B cell (primary cell): Measurements from ENCODE around the gene MPEG1. TPM values are rescaled to one million over a fixed set of nuclear protein-coding genes. Genes with fewer than 3 reads are reported as not detected.

Experiments used
- ATAC-seq: fragments of 200-7000 bp; cut with Tn5 transposase; one replicate; pipeline ENCODE4 v1.10.0; 2021; ENCODE audit warnings: low read depth, mild to moderate bottlenecking, moderate number of reproducible peaks, moderate library complexity
- CTCF ChIA-PET: fragments of 350-600 bp; sonication (Branson Sonifier 250); formaldehyde crosslinking; loops from one replicate; lab custom pipeline; 2021; ENCODE audit warnings: antibody characterized with exemption, inconsistent platforms; lab: Charles Lee
- POLR2A ChIA-PET: fragments of 350-600 bp; sonication (Branson Sonifier 250); formaldehyde crosslinking; loops from one replicate; lab custom pipeline; 2021; ENCODE audit warnings: antibody characterized with exemption; lab: Charles Lee
- DNase-seq: peaks from one replicate; pipeline ENCODE4 v3.0.0; 2013
- H2AFZ ChIP-seq: 2 replicates; pipeline ENCODE4 v1.6.1; 2012; ENCODE audit warnings: mild to moderate bottlenecking, low read depth, low read length; ENCODE audit not compliant: insufficient read depth, poor library complexity, severe bottlenecking
- H3K27ac ChIP-seq, 2 donors: 1 replicate in 1 of 2; 2 replicates in 1 of 2; pipeline ENCODE4 v1.5.1; 2012 to 2013; ENCODE audit warnings: low read length in 2 of 2, mild to moderate bottlenecking in 2 of 2, moderate library complexity in 1 of 2
- H3K27me3 ChIP-seq, 4 experiments: fragments of 200-600 bp in 1 of 4; sonication (generic) in 1 of 4; replicated peaks in 1 of 4; 1 replicate in 2 of 4; 2 replicates in 2 of 4; pipeline versions ENCODE4 v1.6.1 to v1.7.0; 2013 to 2016; ENCODE audit warnings: low read length in 3 of 4, mild to moderate bottlenecking in 2 of 4, mixed read lengths in 1 of 4, moderate library complexity in 1 of 4; ENCODE audit not compliant: insufficient read depth in 4 of 4, control insufficient read depth in 3 of 4; ENCODE audit errors: control extremely low read depth in 1 of 4
- H3K36me3 ChIP-seq, 2 experiments: replicated peaks in 1 of 2; 1 replicate in 1 of 2; 2 replicates in 1 of 2; pipeline versions ENCODE4 v1.6.1 to v1.7.1; 2013; ENCODE audit warnings: low read length in 1 of 2; ENCODE audit not compliant: insufficient read depth in 2 of 2, control insufficient read depth in 1 of 2; ENCODE audit errors: control extremely low read depth in 1 of 2, extremely low read depth in 1 of 2
- H3K4me1 ChIP-seq, 2 donors: fragments of 200-600 bp in 1 of 2; sonication (generic) in 1 of 2; 1 replicate in 1 of 2; 2 replicates in 1 of 2; pipeline versions ENCODE4 v1.5.1 to v1.6.1; 2013 to 2017; ENCODE audit warnings: low read length in 2 of 2; ENCODE audit not compliant: control insufficient read depth in 2 of 2, insufficient read depth in 2 of 2
- H3K4me2 ChIP-seq: replicated peaks from 2 replicates; pipeline ENCODE3; 2012; ENCODE audit warnings: mild to moderate bottlenecking, low read depth, low read length; ENCODE audit not compliant: poor library complexity, severe bottlenecking
- H3K4me3 ChIP-seq, 5 experiments: fragments of 200-600 bp in 1 of 5; sonication (generic) in 1 of 5; 1 replicate in 3 of 5; 2 replicates in 2 of 5; pipeline versions ENCODE4 v1.5.1 to v1.7.0; 2011 to 2016; ENCODE audit warnings: low read length in 4 of 5, mild to moderate bottlenecking in 4 of 5, low read depth in 2 of 5, control low read depth in 1 of 5, moderate library complexity in 1 of 5; ENCODE audit not compliant: insufficient read depth in 1 of 5; ENCODE audit errors: control extremely low read depth in 1 of 5, extremely low read depth in 1 of 5
- H3K79me2 ChIP-seq: fragments of 200-600 bp; sonication (generic); one replicate; pipeline ENCODE4 v1.6.0; 2016; ENCODE audit warnings: low read length; ENCODE audit not compliant: control insufficient read depth, insufficient read depth
- H3K9ac ChIP-seq: fragments of 200-600 bp; sonication (generic); 2 replicates; pipeline ENCODE4 v1.6.1; 2017; ENCODE audit warnings: mild to moderate bottlenecking, low read length, moderate library complexity
- H3K9me3 ChIP-seq, 3 donors: one replicate each; pipeline versions ENCODE4 v1.6.1 to v1.7.1; 2013; ENCODE audit warnings: low read length in 2 of 3; ENCODE audit not compliant: control insufficient read depth in 2 of 3, insufficient read depth in 1 of 3; ENCODE audit errors: control extremely low read depth in 1 of 3
- H4K20me1 ChIP-seq: 2 replicates; pipeline ENCODE4 v1.6.0; 2012; ENCODE audit warnings: mild to moderate bottlenecking, low read length; ENCODE audit not compliant: insufficient read depth, control insufficient read depth, poor library complexity, severe bottlenecking
- H3K27ac Mint-ChIP-seq: one replicate; pipeline ENCODE4 v1.8.0; 2021; ENCODE audit warnings: mixed read lengths
- H3K27me3 Mint-ChIP-seq: one replicate; pipeline ENCODE4 v1.8.0; 2021; ENCODE audit warnings: mixed read lengths
- H3K4me1 Mint-ChIP-seq: one replicate; pipeline ENCODE4 v1.8.0; 2021; ENCODE audit warnings: mixed read lengths
- H3K4me3 Mint-ChIP-seq: one replicate; pipeline ENCODE4 v1.8.0; 2021; ENCODE audit warnings: mixed read lengths
- H3K9me3 Mint-ChIP-seq: one replicate; pipeline ENCODE4 v1.8.0; 2022; ENCODE audit warnings: mixed read lengths; ENCODE audit not compliant: insufficient read depth
- CTCF ChIP-seq: fragments of 200-600 bp; IDR thresholded peaks from one replicate; pipeline ENCODE4 v1.8.0; 2022; ENCODE audit warnings: antibody characterized with exemption, mild to moderate bottlenecking
- EZH2 ChIP-seq: IDR thresholded peaks from 2 replicates; pipeline ENCODE4 v1.6.1; 2012; ENCODE audit warnings: borderline replicate concordance, low read depth, mild to moderate bottlenecking, moderate library complexity, low read length; ENCODE audit not compliant: insufficient read depth, poor library complexity, severe bottlenecking
- WGBS: methylation state at CpG from one replicate; pipeline ENCODE4 v1.1.5; 2013; ENCODE audit warnings: missing lambda C conversion rate; ENCODE audit not compliant: insufficient coverage; 5-methylcytosine and 5-hydroxymethylcytosine counted together
- intact Hi-C: fragments of 100-400 bp; cut with micrococcal nuclease; formaldehyde crosslinking; loops from one replicate; pipeline ENCODE4 v1.10.0; 2022
- polyA plus RNA-seq: library from polyadenylated mRNA; depleted of rRNA; stranded (reverse); fragments of >200 nt; gene quantifications from 2 replicates; pipeline ENCODE4 v1.2.3, GENCODE V29; 2012
- total RNA-seq, 2 donors: library from RNA; stranded (reverse); fragments of 120-200 nt in 1 of 2; gene quantifications; 1 replicate in 1 of 2; 2 replicates in 1 of 2; pipeline versions ENCODE4 v1.2.3 to v1.2.4, GENCODE V29; 2013 to 2022

MPEG1 gene
- total and polyA plus RNA-seq, 2 donors (not counting 1 experiment from before 2014, with no cell fraction given): 27.7 to 151 TPM

GRCh38 chr11:59219836-59220235 is 7.1 kb upstream of the MPEG1 start:
- WGBS: 10% methylated on average over 2 of the region's 4 CpGs
- no peak overlapping the region for H3K9ac ChIP-seq
- no peaks in the 10 kb centered on the region for H3K27me3 ChIP-seq
- H3K4me1 ChIP-seq: peaks cover 94 to 97% of the 10 kb centered on the region in 2 donors
- H2AFZ ChIP-seq: no peak overlapping the region
- TF ChIP-seq CTCF (no peak), EZH2 (no peak)
- ChIA-PET POLR2A (no interaction called here), CTCF (interaction anchor here (0.7 to 7.4 kb wide), 6 partner anchors 15 to 63 kb away, joined by 3 to 57 read pairs (median 6); partner anchors contain the start of gene DTX4)
- H3K36me3 ChIP-seq: no peaks in the 10 kb centered on the region
- intact Hi-C loops: no loop called here
- H3K4me1 Mint-ChIP-seq: peaks cover 97% of the 10 kb centered on the region
- H4K20me1 ChIP-seq: no peaks in the 10 kb centered on the region
- no peaks in the 10 kb centered on the region for H3K9me3 ChIP-seq
- H3K4me3 Mint-ChIP-seq: no peak overlapping the region
- no peak overlapping the region for H3K4me3 ChIP-seq
- H3K27me3 Mint-ChIP-seq: no peaks in the 10 kb centered on the region
- no peak overlapping the region for H3K4me2 ChIP-seq
- H3K79me2 ChIP-seq: peaks cover 6% of the 10 kb centered on the region
- H3K27ac Mint-ChIP-seq: no peak overlapping the region
- no peak overlapping the region for H3K27ac ChIP-seq
- no peaks in the 10 kb centered on the region for H3K9me3 Mint-ChIP-seq
- ATAC-seq (no peak), DNase-seq (no peak)

- Mint-ChIP-seq H3K4me1 (peaks cover 96% of the 10 kb centered on the region), H3K27ac (peak overlapping the region; percentile 37), H3K4me3 (no peak overlapping the region), H3K9me3 (no peaks in the 10 kb centered on the region), H3K27me3 (no peaks in the 10 kb centered on the region)
- DNase-seq (no peak), ATAC-seq (no peak)
- no peak overlapping the region for H3K4me3 ChIP-seq
- no peaks in the 10 kb centered on the region for H3K36me3 ChIP-seq
- POLR2A ChIA-PET: no interaction called here
- TF ChIP-seq CTCF (no peak), EZH2 (no peak)
- peaks cover 12% of the 10 kb centered on the region for H3K79me2 ChIP-seq
- no peaks in the 10 kb centered on the region for H3K9me3 ChIP-seq
- CTCF ChIA-PET: interaction anchor here (0.6 to 7.4 kb wide), 7 partner anchors 13 to 1448 kb away, joined by 3 to 57 read pairs (median 5); partner anchors contain the start of gene DTX4
- no peaks in the 10 kb centered on the region for H3K27me3 ChIP-seq
- H3K4me2 ChIP-seq: peak overlapping the region; percentile 16
- no peaks in the 10 kb centered on the region for H4K20me1 ChIP-seq
- WGBS: 29% methylated on average over 1 of the region's 2 CpGs
- H2AFZ ChIP-seq: no peak overlapping the region
- peaks cover 94 to 97% of the 10 kb centered on the region in 2 donors for H3K4me1 ChIP-seq
- intact Hi-C loops: no loop called here
- H3K27ac ChIP-seq: no peak overlapping the region
- no peak overlapping the region for H3K9ac ChIP-seq
Observed at GRCh38 chr11:59218893-59219292, 6.2 kb upstream of the MPEG1 start.
